ENCODE data around the gene FBXL2. TPM values are rescaled to one million over a fixed set of nuclear protein-coding genes. Genes with fewer than 3 reads are reported as not detected.
A peak's percentile ranks its signal among the peaks of the same experiment; 100 is the strongest.
"Not testable (repeated sequence)": the region's sequence is repeated elsewhere in the genome, so short reads cannot be mapped to it uniquely, and the experiment has no call there.

FBXL2 gene
- total RNA-seq, 2 donors from 2014 or later = 0.46 to 1.6 TPM

- ATAC-seq (no peak), DNase-seq (no peak)
- intact Hi-C loops (cut with DNase I, micrococcal nuclease) = no loop called here
Measured at GRCh38 chr3:33419948-33420347, 142.7 kb downstream of the FBXL2 start.

GRCh38 chr3:33420966-33421365 is 143.7 kb downstream of the FBXL2 start:
- intact Hi-C loops (cut with DNase I, micrococcal nuclease) = no loop called here
- DNase-seq (no peak), ATAC-seq (no peak)

GRCh38 chr3:33424606-33425452 is 147.6 kb downstream of the FBXL2 start:
- no peak for ATAC-seq
- intact Hi-C loops (cut with DNase I, micrococcal nuclease) = no loop called here
- no peak for DNase-seq

GRCh38 chr3:33425453-33425852 is 148.2 kb downstream of the FBXL2 start:
- intact Hi-C loops (cut with DNase I, micrococcal nuclease) = no loop called here
- ATAC-seq = no peak
- DNase-seq = no peak

GRCh38 chr3:33426068-33426467 is 148.8 kb downstream of the FBXL2 start:
- DNase-seq (no peak), ATAC-seq (no peak)
- intact Hi-C loops (cut with DNase I, micrococcal nuclease) = no loop called here

GRCh38 chr3:33426630-33427317 is 149.5 kb downstream of the FBXL2 start:
- intact Hi-C loops (cut with DNase I, micrococcal nuclease) = no loop called here
- peak; percentile 96 for ATAC-seq
- DNase-seq = peak; percentile 58 to 82

GRCh38 chr3:33428734-33429133 is 151.5 kb downstream of the FBXL2 start:
- ATAC-seq (no peak), DNase-seq (no peak)
- intact Hi-C loops (cut with DNase I, micrococcal nuclease) = no loop called here

- intact Hi-C loops (cut with DNase I, micrococcal nuclease); DNase-seq; ATAC-seq: not testable (repeated sequence)
Measured at GRCh38 chr3:33429306-33429705, 152.1 kb downstream of the FBXL2 start.

GRCh38 chr3:33430061-33430460 is 152.8 kb downstream of the FBXL2 start:
- intact Hi-C loops (cut with DNase I, micrococcal nuclease) = no loop called here
- no peak for ATAC-seq
- DNase-seq = no peak

GRCh38 chr3:33430571-33430970 is 153.3 kb downstream of the FBXL2 start:
- ATAC-seq = no peak
- no peak for DNase-seq
- intact Hi-C loops (cut with DNase I, micrococcal nuclease) = no loop called here

- intact Hi-C loops (cut with DNase I, micrococcal nuclease) = no loop called here
- ATAC-seq (no peak), DNase-seq (no peak)
Measured at GRCh38 chr3:33433843-33434242, 156.6 kb downstream of the FBXL2 start.

Other genes starting within 250 kb of the FBXL2 start
- 10 to 100 TPM; 90.3 to 94.6 TPM for gene GLB1, start 180.3 kb upstream of the FBXL2 start, total RNA-seq
- 10 to 100 TPM; 13.2 to 16.7 TPM for gene TMPPE, start 180.3 kb upstream of the FBXL2 start, total RNA-seq
- 100 to 1,000 TPM in 1 of 2 donors, 10 to 100 TPM in 1; 63.5 to 114 TPM for gene CRTAP, start 163.4 kb upstream of the FBXL2 start, total RNA-seq
- gene SUSD5, start 58.6 kb upstream of the FBXL2 start, total RNA-seq = under 1 TPM; 0.37 to 0.89 TPM
- gene UBP1, start 163.0 kb downstream of the FBXL2 start, total RNA-seq = 10 to 100 TPM; 56.5 to 66.8 TPM